Colonic mucosa (tissue), 4 donors: ENCODE measurements around the gene IRF3. TPM values are rescaled to one million over a fixed set of nuclear protein-coding genes. Genes with fewer than 3 reads are reported as not detected.

Experiments
- DNase-seq: peaks from one replicate; pipeline ENCODE4 v3.0.0-alpha.2; 2020
- H3K27ac ChIP-seq: fragments of 200-600 bp; one replicate; pipeline ENCODE4 v1.8.0; 2021
- H3K27me3 ChIP-seq: fragments of 200-600 bp; one replicate; pipeline ENCODE4 v1.8.0; 2021
- H3K36me3 ChIP-seq: fragments of 200-600 bp; one replicate; pipeline ENCODE4 v1.8.0; 2021
- H3K4me1 ChIP-seq: fragments of 200-600 bp; one replicate; pipeline ENCODE4 v1.8.0; 2021; ENCODE audit warnings: mild to moderate bottlenecking
- H3K4me3 ChIP-seq: fragments of 200-600 bp; one replicate; pipeline ENCODE4 v1.8.0; 2021
- H3K9ac ChIP-seq, 2 donors: one replicate each; pipeline ENCODE4 v1.7.0; 2013; ENCODE audit warnings: control low read depth in 2 of 2, low read depth in 2 of 2, low read length in 2 of 2
- H3K9me3 ChIP-seq: fragments of 200-600 bp; one replicate; pipeline ENCODE4 v1.8.0; 2021
- intact Hi-C: fragments of 100-400 bp; cut with DNase I; formaldehyde crosslinking; loops from one replicate; pipeline ENCODE4 v1.14.1; 2022
- total RNA-seq, 2 donors: library from RNA; stranded (reverse); fragmentation: NEBNext Ultra II Directional in 1 of 2; extraction: Animal tissue kit (Norgen Biotek cat#: 25700) in 1 of 2; gene quantifications; one replicate each; pipeline ENCODE4 v1.2.1, GENCODE V29; 2021
- TF ChIP-seq, protein P1 (sequence below): fragments of 200-600 bp; IDR thresholded peaks from one replicate; pipeline ENCODE4 v1.8.0; 2022; ENCODE audit warnings: antibody characterized with exemption, mild to moderate bottlenecking
- donor health status: healthy.
- donor health status: DM: no; HTN: no; CAD: no.
- donor health status: DM: no; HTN: no; CAD: no.

Gene IRF3
- total RNA-seq, 2 donors from 2014 or later, result 62.9 to 190 TPM

DNA sequence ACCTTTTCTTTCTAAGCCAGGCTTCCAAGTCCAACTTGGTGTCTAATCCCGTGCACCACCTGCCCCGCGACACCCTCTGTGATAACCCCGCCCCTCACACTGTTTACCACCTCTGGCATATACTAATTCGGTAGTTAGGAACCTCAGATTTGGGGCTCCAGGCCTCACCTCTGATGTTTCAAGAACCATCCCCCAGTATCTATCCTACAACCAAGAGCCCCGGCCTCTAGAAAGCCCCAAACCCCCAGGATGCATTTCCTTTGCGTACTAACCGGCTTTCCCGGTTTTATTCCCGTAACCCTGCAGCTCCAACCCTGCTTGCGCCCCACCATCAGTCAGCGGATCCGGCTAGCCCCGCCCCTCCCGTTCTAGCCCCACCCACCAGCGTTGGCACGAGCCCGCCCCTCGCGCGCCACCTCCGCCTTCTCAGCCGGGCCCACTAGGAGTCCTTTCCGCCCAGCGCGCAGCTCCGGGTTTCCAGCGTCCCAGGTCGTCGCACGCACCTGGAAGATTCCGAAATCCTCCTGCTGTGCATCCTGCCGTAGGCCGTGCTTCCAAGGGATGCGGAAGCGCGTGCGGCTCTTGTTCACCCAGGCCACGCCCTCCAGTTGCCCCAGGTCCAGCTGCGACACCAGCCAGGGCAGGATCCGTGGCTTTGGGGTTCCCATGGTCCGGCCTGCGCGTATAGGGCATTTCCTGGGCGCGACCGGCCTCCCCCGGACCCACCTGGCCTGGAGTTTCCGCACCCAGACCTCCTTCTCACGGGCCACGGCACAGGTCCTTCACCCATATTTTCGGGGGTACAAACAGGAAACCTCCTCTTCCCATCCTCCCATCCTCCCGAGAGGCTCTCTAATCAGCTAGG, 1.3 kb downstream of the IRF3 start:
- Histone ChIP-seq H3K4me3 (peak overlapping the region; percentile 60), H3K27ac (peak overlapping the region; percentile 91), H3K9ac (peak overlapping the region; percentile 85 to 100), H3K9me3 (no peaks in the 10 kb centered on the region), H3K36me3 (no peaks in the 10 kb centered on the region), H3K4me1 (peaks cover 12% of the 10 kb centered on the region), H3K27me3 (no peaks in the 10 kb centered on the region)
- TF ChIP-seq, protein P1, sequence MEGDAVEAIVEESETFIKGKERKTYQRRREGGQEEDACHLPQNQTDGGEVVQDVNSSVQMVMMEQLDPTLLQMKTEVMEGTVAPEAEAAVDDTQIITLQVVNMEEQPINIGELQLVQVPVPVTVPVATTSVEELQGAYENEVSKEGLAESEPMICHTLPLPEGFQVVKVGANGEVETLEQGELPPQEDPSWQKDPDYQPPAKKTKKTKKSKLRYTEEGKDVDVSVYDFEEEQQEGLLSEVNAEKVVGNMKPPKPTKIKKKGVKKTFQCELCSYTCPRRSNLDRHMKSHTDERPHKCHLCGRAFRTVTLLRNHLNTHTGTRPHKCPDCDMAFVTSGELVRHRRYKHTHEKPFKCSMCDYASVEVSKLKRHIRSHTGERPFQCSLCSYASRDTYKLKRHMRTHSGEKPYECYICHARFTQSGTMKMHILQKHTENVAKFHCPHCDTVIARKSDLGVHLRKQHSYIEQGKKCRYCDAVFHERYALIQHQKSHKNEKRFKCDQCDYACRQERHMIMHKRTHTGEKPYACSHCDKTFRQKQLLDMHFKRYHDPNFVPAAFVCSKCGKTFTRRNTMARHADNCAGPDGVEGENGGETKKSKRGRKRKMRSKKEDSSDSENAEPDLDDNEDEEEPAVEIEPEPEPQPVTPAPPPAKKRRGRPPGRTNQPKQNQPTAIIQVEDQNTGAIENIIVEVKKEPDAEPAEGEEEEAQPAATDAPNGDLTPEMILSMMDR, result no peak
- intact Hi-C loops, result no loop called here
- DNase-seq, result peak; percentile 97

- Histone ChIP-seq H3K4me1 (peaks cover 12% of the 10 kb centered on the region), H3K27ac (no peak overlapping the region), H3K27me3 (no peaks in the 10 kb centered on the region), H3K36me3 (peaks cover 4% of the 10 kb centered on the region), H3K9me3 (no peaks in the 10 kb centered on the region), H3K9ac (no peak overlapping the region), H3K4me3 (no peak overlapping the region)
- TF ChIP-seq, protein P1, result no peak
- intact Hi-C loops, result no loop called here
- no peak for DNase-seq
These were observed 2.4 kb downstream of the IRF3 start for GRCh38 chr19:49663224-49663623.

DNA sequence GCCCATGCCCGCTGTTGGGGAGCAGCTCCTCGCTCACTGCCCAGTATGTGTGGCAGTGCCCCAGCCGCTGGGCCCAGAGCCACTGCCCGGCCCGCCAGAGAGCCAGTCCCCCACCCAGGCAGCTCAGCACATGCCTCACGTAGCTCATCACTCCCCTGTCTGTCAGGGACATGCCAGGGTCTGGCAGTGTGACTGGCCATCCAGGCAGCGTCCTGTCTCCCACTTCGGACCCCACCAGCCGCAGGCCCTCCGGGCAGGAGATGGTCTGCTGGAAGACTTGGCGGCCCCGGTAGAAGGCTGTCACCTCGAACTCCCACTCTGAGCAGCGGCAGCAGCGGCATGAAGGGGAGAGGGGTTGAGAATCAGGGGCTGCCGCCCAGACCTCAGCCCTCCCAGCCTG, 3.6 kb downstream of the IRF3 start:
- peaks cover 4% of the 10 kb centered on the region for H3K36me3 ChIP-seq

GRCh38 chr19:49660338-49660961, 5.2 kb downstream of the IRF3 start:
- H3K36me3 ChIP-seq, result peaks cover 15% of the 10 kb centered on the region
- DNase-seq, result no peak
- intact Hi-C loops, result no loop called here
- H3K9me3 ChIP-seq, result no peaks in the 10 kb centered on the region
- TF ChIP-seq, protein P1, result no peak
- no peak overlapping the region for H3K4me3 ChIP-seq
- no peak overlapping the region for H3K27ac ChIP-seq
- H3K4me1 ChIP-seq, result peaks cover 5% of the 10 kb centered on the region
- H3K27me3 ChIP-seq, result no peaks in the 10 kb centered on the region
- no peak overlapping the region for H3K9ac ChIP-seq

More for the DNA sequence above, 3.6 kb downstream of the IRF3 start:
- TF ChIP-seq, protein P1, result no peak
- no peak overlapping the region for H3K27ac ChIP-seq
- no peak overlapping the region for H3K4me3 ChIP-seq
- no peaks in the 10 kb centered on the region for H3K9me3 ChIP-seq
- H3K9ac ChIP-seq, result no peak overlapping the region
- H3K27me3 ChIP-seq, result no peaks in the 10 kb centered on the region
- peaks cover 12% of the 10 kb centered on the region for H3K4me1 ChIP-seq
- intact Hi-C loops, result no loop called here
- DNase-seq, result no peak

DNA sequence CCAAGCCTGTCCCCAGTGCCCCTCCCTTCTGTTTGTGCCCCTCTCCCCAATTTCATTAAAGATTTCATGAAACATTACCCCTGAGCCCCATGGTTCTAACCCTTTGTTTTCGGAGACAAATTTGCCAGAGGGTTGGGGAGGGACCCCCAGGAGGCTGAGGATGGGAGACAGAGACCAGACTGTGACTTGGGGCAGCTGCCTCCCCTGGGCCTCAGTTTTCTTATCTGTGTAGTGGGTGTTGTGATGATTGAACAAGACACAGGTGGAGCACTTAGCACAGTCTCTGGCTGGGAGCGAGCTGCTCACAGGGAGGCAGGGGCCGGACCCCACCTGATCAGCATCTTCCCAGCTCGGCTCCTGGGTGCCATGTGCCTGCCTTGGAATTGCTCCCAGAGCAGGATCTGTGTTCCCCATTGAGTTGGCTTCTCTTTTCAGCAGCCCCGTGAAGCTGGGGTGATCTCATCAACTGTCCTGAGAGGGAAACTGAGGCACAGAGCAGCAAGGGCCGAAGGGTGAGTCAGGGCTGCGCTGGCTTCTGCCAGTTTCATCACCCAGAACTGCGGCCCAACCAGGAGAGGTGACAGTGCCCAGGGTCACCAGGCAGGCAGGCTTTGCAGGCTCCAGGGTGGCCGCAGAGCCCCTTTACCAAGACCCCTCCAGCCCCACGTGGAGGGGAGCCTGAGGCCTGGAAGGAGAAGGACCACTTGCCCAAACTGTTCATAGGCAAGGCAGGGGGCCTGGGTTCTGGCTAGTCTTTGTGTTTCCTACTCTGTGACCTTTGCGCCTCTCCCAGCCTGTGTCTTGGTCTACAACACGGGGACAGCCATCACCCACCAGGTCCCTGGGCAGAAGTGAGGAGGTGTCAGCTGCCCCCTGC, 6.9 kb downstream of the IRF3 start:
- Histone ChIP-seq H3K36me3 (peaks cover 24% of the 10 kb centered on the region), H3K9ac (no peak overlapping the region), H3K4me3 (no peak overlapping the region), H3K4me1 (peaks cover 2% of the 10 kb centered on the region), H3K27me3 (no peaks in the 10 kb centered on the region), H3K27ac (no peak overlapping the region), H3K9me3 (no peaks in the 10 kb centered on the region)
- TF ChIP-seq, protein P1, result no peak
- no peak for DNase-seq
- intact Hi-C loops, result no loop called here
